Right lobe of liver (tissue), 4 donors: ENCODE measurements around the gene ZNF454.

Source experiments
- POLR2A ChIP-seq: fragments of 450-650 bp; IDR thresholded peaks from one replicate; pipeline ENCODE4 v1.6.1; 2017; ENCODE audit warnings: antibody characterized with exemption, mild to moderate bottlenecking
- TF ChIP-seq, protein P1 (sequence below), 4 donors: fragments of 200-600 bp in 3 of 4; fragments of 450-650 bp in 1 of 4; IDR thresholded peaks; one replicate each; pipeline versions ENCODE4 v1.5.1 to v1.8.0; 2016 to 2022; ENCODE audit warnings: antibody characterized with exemption in 4 of 4, mild to moderate bottlenecking in 2 of 4
- donor health status: DM: no; HTN: no; CAD: no.
- donor health status: DM: no; HTN: no; CAD: no.
- donor health status: DM: no; HTN: yes; CAD: no.

DNA sequence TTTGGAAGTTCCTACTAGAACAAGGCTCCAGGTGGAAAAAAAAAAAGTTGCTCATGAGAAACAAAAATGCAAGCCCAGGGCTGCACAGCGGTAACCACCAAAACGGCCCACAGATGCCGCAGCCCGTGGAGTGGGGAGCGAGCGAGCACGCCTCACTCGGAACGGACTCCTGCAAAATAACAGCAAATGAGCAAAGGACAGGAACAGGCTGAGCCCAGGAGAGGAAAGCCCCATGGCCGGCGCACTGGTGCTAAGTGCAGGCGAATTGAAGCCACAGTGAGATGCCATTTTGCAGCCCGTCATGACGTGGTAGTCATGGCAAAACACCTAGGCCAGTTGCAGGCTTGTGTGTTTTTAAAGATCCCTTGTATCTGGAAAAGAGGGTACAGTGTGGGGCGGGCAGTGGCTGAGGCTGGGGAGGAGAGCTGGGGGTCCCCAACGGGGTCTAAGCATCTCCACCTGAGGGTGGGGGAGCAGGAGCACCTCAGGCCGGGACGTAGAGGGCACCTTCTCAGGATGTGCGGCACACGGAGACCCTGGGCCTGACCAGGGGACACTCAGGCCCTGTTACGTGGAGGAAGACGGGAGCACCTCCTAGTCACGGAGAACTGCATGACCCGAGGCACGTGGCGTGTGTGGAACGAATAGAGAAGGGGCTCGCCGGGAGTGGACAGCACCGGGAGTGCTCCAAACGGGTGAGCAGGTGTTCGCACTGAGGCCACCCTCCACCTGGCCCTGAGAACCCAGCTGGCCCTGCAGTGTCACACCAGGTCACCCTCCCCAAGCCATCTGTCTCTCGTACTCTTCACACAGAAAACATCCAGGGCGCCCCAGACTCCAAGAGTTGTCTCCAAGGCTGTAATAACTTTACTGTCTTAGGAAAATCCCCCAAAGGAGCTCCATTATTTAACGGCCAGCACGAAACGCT is 43.4 kb downstream of the ZNF454 start:
- TF ChIP-seq, protein P1, sequence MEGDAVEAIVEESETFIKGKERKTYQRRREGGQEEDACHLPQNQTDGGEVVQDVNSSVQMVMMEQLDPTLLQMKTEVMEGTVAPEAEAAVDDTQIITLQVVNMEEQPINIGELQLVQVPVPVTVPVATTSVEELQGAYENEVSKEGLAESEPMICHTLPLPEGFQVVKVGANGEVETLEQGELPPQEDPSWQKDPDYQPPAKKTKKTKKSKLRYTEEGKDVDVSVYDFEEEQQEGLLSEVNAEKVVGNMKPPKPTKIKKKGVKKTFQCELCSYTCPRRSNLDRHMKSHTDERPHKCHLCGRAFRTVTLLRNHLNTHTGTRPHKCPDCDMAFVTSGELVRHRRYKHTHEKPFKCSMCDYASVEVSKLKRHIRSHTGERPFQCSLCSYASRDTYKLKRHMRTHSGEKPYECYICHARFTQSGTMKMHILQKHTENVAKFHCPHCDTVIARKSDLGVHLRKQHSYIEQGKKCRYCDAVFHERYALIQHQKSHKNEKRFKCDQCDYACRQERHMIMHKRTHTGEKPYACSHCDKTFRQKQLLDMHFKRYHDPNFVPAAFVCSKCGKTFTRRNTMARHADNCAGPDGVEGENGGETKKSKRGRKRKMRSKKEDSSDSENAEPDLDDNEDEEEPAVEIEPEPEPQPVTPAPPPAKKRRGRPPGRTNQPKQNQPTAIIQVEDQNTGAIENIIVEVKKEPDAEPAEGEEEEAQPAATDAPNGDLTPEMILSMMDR (IDR thresholded peaks at IDR 0.05): no peak
- no peak for TF ChIP-seq POLR2A
